Midbrain (tissue), 1 donor: ENCODE measurements around the gene SPINT3.

Experiments used
- DNase-seq: peaks from one replicate; lab custom pipeline; 2025; lab: John Stamatoyannopoulos, UW

The SPINT3 gene

DNA sequence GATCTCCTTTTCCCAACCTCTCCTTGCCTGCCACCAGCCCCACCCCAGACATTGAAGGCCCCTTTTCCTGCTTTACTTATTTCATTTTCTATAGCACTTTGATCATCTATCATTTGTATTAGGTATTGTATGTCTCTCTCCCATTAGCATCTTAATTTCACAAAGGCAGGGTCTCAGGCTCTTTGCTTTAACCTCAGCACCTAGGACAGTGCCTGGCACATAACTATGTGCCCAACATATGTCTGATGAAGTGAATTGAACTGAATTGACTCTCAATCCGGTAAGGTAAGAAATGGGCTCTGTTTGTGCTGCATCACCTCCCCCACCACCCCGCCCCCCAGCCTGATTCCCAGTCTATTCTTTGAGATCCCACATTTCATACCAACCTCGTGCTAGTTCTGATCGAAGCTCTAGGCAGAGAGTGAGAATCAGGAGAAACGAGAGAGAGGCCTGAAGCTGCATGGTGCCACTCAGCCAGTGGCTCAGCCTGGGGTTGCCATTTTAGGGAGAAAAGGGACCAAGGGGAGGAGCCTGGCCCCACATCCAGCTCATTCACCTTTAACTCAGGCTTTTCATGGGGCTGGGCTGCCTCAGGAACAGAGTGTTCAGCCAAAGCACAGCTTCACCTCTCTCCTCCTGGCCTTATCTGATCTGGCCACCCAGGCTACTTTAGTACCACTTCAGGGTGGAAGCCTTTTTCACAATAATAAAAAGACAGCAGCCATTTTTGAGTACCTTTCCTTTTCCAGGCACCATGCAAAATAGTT, at the start of gene SPINT3:
Gene SPINT3, minus strand, starts transcription at position 476 of the 767 bp plus-strand sequence. Its CDS starts 14 bp downstream, at position 462.
- DNase-seq = no peak

- no peak for DNase-seq
Observed at GRCh38 chr20:45564760-45565276, 49.4 kb upstream of the SPINT3 start.

- no peak for DNase-seq
Observed at GRCh38 chr20:45555198-45555597, 39.8 kb upstream of the SPINT3 start.

DNA sequence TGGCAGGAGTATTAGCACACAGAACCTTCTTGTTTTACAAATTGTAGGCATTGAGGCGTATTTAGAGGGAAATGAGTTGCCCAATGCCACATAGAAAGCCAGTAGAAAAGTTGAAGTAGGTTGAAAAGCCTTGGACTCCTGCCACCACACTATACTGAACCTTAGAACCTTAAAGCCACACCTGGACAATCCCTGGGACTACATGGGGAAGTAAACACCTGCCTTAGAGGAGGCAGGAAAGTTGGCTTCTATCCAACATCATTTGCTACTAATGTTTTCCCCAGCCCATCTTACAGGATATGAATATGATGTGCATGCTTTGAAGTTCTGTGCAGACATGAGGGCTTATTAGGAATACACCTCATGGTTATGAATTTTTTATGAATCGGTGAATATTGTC, 37.0 kb upstream of the SPINT3 start:
- no peak for DNase-seq

DNA sequence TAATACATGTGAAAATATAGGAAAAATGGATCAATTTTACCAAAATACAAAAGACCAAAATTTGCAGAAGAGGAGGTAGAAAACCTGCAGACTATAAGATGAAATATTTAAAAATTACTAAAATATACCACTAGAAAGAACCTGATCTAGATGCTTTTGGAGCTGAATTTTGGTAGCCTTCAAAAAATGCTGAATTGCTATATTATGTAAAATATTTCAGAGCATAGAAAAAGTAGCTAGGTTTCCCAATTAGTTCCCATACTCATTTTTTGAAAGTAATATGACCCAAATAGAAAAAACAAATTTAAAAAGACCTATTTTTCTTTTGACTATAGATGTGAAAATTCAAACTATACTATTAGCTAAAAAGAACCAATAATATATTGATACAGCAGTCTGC, 35.3 kb upstream of the SPINT3 start:
- DNase-seq = no peak

DNA sequence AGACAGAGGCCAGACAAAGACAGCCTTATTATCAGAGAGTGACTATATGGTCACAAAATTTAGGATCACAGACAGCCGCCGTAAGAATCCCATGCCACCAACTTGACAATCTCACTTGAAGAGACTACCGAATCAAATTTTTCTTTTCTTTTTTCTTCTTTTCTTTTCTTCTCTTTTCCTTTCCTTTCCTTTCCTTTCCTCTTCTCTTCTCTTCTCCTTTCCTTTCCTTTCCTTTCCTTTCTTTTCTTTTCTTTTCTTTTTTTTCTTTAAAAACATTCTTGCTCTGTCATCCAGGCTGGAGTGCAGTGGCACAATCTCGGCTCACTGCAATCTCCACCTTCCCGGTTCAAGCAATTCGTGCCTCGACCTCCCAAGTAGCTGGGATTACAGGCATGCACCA, 33.0 kb upstream of the SPINT3 start:
- no peak for DNase-seq

DNA sequence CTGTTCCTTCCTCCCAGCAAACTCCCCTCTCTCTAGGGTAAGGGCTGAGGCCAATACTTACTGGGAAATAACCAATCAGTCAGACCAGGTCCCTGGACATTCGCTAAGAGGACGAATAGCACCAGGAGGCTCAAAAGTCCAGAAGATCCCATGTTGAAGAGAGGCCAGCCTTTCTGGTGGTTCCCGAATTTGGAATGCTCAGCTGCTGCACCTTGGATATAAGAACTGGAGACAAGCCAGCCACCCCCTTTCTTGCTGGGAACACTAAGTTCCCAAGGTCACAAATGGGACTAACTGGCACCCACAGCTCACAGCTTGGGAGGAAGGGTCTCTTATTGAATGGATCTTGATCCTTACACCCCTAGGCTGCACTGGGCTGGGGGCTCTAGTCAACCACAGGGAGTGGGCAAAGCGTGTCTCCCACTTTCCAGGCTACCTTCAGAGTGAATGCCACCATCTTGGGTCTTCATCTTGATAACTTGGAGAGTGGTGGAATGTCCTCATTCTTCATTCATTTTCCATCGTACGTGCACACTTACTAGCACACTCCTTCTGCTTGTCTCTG, 31.9 kb upstream of the SPINT3 start, which contains the start of gene EPPIN:
Gene EPPIN, minus strand, starts transcription at position 196 of the 565 bp plus-strand sequence. Its CDS starts 44 bp downstream, at position 152.
- no peak for DNase-seq

GRCh38 chr20:45545754-45546453, 30.5 kb upstream of the SPINT3 start:
- DNase-seq = peak; percentile 25

GRCh38 chr20:45545351-45545750, 29.9 kb upstream of the SPINT3 start:
- DNase-seq = no peak

GRCh38 chr20:45539382-45539781, 24.0 kb upstream of the SPINT3 start, which contains the start of gene WFDC6:
Gene WFDC6 (minus strand): TSS chr20:45539482. CDS start chr20:45539407, 75 bp downstream.
- no peak for DNase-seq

- DNase-seq = no peak
Observed at GRCh38 chr20:45538209-45538799, 22.9 kb upstream of the SPINT3 start.

DNA sequence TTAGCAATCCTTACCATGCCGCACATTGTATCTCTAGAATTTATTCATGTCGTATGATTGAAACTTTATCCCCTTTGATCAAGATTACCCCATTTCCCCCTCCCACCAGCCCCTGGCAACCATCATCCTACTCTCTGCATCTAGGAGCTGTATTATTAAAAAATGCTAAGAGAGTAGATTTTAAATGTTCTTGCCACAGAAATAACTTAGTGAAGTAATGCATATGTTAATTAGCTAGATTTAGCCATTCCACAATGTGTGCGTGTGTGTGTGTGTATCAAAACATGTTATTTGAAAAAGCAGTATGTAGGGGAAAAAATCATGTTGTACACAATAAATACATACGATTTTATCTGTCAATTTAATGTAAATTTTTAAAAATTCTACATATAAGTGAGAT, 11.9 kb upstream of the SPINT3 start:
- DNase-seq = no peak

GRCh38 chr20:45523821-45524220, 8.4 kb upstream of the SPINT3 start:
- DNase-seq = no peak

DNA sequence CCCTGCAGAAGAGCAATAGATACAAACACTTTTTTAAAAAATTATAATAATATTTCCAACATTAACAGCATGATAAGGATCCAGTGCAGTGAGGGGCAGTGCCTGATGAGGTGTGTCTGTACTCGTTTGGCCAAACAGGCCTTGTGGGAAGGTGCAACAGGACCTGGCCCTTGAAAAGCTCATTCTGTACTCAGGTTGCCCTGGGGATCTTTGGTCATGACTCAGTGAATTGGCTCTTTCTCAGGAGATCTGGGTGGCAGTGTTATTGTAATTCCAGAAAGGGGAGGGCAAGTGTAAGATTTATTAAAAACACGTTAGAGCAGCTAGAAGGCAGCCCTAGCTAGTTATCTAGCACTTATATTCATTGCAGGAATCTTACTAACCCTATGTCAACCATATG, 2.9 kb upstream of the SPINT3 start:
- no peak for DNase-seq

GRCh38 chr20:45510242-45510862, 5.1 kb downstream of the SPINT3 start:
- DNase-seq = no peak

- no peak for DNase-seq
Observed at GRCh38 chr20:45509091-45509490, 6.3 kb downstream of the SPINT3 start.

DNA sequence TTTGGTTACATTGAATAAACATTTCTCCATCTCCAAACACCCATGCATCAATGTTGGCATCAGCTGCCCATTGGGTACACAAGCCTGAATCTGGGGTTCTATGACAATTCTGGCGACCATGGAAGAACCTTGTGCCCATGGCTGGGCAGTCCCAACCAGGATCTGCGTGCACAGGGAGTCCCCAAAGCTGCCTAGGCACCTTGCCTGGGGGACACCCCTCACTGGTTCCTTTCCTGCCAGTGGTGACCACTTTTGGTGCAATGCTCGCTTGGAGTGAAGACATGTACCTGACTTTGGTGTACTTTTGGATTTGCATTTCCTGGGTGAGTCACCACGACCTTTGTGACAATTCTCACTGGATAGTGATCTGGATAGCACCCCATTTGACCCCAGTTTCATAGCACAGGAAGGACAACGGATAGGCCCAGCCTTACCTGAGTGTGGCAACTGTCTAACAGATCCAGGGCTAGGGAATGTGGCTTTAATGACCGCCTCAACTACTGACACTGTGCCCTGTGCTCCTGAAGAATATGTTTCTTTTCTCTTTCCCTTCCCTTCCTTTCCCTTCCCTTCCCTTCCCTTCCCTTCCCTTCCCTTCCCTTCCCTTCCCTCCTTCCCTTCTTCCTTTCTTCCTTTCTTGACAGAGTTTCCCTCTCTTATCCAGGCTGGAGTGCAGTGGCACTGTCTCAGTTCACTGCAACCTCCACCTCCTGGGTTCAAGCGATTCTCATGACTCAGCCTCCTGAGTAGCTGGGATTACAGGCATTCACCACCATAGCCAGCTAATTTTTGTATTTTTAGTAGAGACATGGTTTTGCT, 7.1 kb downstream of the SPINT3 start:
- DNase-seq = no peak

DNA sequence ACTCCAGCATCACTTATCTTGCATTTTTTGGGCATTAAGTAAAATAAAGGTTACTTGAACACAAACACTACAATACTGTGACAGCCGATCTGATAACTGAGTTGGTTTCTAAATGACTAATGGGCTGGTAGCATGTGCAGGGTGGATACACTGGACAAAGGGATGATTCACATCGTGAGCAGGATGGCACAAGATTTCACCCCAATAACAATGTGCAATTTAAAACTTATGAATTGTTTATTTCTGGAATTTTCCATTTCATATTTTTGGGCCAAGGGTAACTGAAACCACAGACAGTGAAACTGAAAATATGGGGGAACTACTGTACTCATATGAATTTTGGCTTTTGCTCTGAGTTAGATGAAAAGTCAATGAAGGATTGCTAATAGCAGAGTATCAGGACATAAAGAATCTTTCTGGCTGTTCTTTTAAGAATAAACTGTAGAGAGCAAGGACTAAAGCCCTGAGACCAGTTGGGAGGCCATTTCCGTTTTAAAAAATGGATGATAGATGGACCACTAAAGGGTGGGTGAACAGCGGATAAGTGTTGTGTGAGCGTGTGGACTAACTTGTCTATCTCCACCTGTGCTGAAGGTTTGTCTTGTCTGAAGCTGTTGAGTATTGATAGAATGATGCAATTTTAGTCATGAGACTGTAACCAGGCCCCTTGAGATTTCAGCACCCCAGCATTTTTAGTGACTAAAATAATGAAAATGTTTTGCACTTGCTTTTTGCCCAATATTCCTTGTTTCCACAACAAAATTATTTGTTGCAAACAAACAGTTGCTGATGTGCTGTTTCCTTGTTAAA, 8.2 kb downstream of the SPINT3 start:
- no peak for DNase-seq

DNA sequence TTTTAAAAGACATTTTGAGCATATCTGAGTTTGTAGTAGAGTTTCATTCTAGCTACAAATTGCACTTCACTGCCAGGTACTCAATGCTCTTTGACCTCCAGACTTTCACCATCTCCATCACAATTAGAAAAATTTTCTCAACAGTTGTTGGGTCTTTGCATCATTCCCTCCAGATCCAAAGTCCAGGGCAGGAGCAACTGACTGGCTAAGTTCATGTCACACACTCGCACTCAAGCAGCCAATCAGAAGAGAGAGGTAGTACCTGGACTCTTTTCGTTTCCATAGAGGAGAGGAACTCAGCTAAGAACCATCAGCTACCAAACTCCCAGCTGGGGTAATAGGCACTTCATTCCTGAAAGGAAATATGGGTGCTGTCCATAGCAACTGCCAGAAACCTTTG, 9.0 kb downstream of the SPINT3 start:
- DNase-seq = no peak

- no peak for DNase-seq
Observed at GRCh38 chr20:45503403-45503802, 12.0 kb downstream of the SPINT3 start.
